ENCODE measurements around the gene COL26A1.

DNA sequence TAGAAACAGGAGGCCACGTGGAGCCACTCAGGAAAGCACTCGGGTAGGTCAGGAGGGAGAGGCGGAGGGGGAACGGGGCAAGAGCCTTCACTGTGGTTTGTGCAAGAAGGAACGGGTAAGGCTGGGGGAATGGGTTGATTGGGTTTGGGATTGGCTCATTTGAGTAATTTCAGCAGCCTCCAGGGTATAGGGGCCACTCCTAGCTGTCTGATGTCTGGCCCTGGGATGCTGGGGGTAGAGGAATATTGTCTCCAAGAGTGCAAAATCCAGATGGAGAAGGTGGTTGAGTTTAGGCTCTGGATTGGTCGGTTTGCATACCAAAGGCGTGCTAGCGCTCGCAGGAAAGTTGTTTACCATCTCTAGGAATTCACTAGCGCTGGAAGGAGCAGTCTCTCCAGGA is 219.2 kb downstream of the COL26A1 start:
- TF ChIP-seq POLR2A (IDR thresholded peaks at IDR 0.05; ENCODE audit: low read length) (no peak), GATA1 (IDR thresholded peaks at IDR 0.05; ENCODE audit: low read depth, low read length) (no peak)
